GM19240 (cell line): ENCODE results near the gene SLC29A2.
"Not testable (repeated sequence)": the region's sequence is repeated elsewhere in the genome, so short reads cannot be mapped to it uniquely, and the experiment has no call there.

Experiments
- DNase-seq: peaks from one replicate; pipeline ENCODE4 v3.0.0; 2011; ENCODE audit warnings: low spot score; ENCODE audit not compliant: insufficient read length

The SLC29A2 gene

DNA sequence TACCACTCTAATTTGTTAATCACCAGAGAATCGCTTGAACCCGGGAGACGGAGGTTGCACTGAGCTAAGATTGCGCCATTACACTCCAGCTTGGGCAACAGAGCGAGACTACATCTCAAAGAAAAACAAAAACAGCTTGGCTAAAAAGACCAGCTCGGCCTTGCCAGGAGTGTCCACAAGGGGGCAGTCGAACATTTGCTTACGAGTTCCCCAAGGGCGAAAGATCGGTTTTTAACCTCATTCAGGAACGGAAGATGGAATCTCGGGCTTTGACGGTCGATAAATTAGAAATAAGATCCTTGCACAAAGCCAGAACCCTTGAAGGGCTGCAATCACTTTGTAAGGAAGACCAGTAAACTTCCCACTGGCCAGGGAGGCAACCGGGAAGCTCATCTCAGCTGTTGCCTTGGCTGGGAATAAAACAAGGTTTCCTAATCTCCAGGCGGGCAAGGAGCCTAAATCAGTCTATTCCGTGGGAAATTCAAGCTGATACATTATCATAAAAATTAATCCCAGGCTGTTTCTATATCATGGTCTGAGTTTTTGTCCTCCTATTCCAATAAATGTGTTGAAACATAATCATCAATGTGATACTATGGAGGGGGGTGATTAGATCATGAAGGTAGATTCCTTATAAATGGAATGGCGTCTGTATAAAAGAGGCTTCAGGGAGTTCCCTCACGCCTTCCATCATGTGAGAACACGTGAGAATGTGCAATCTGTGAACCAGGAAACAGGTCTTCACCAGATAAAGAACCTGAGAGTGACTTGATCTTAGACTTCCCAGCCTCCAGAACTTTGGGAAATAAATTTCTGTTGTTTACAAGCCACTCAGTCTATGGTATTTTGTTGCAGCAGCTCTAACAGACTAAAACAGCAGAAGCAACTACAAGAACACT, 14.9 kb upstream of the SLC29A2 start:
- DNase-seq: peak; percentile 58

DNA sequence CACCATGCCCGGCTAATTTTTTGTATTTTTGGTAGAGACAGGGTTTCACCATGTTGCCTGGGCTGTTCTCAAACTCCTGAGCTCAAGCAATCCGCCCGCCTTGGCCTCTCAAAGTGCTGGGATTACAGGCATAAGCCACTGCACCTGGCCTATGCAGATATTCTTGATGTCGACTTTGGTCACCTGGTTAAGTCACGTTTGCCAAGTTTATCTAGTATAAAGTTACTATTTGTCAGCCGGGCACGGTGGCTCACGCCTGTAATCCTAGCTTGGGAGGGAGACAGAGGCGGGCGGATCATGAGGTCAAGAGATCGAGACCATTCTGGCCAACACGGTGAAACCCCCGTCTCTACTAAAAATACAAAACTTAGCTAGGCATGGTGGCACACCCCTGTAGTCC, 12.8 kb upstream of the SLC29A2 start:
- DNase-seq: not testable (repeated sequence)

- DNase-seq: not testable (repeated sequence)
These were observed 8.7 kb upstream of the SLC29A2 start for GRCh38 chr11:66380264-66380663.

DNA sequence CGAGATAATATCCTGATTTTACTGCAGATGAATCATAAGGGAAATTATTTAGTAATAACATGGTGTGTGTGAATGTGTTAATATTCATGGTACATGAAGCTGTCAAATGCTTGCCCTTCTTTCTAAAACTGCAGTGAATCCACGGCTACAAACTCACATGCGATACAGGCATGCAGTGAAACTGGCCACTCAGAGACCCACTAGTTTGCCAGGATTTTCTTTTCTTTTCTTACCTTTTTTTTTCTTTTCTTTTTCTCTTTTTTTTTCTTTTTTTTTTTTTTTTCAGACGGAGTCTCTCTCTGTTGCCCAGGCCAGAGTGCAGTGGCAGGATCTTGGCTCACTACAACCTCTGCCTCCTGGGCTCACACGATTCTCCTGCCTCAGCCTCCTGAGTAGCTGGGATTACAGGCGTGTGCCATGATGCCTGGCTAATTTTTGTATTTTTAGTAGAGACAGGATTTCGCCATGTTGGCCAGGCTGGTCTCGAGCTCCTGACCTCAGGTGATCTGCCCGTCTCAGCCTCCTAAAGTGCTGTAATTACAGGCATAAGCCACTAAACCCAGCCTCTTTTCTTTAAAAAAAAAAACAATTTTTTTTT, 2.2 kb upstream of the SLC29A2 start:
- DNase-seq: not testable (repeated sequence)

- DNase-seq: no peak
These were observed 1.7 kb upstream of the SLC29A2 start for GRCh38 chr11:66373265-66373664.

- no peak for DNase-seq
These were observed 2.3 kb downstream of the SLC29A2 start for GRCh38 chr11:66369073-66369894.

GRCh38 chr11:66368484-66368883, 3.1 kb downstream of the SLC29A2 start:
- no peak for DNase-seq

GRCh38 chr11:66367561-66368312, 3.8 kb downstream of the SLC29A2 start:
- no peak for DNase-seq

DNA sequence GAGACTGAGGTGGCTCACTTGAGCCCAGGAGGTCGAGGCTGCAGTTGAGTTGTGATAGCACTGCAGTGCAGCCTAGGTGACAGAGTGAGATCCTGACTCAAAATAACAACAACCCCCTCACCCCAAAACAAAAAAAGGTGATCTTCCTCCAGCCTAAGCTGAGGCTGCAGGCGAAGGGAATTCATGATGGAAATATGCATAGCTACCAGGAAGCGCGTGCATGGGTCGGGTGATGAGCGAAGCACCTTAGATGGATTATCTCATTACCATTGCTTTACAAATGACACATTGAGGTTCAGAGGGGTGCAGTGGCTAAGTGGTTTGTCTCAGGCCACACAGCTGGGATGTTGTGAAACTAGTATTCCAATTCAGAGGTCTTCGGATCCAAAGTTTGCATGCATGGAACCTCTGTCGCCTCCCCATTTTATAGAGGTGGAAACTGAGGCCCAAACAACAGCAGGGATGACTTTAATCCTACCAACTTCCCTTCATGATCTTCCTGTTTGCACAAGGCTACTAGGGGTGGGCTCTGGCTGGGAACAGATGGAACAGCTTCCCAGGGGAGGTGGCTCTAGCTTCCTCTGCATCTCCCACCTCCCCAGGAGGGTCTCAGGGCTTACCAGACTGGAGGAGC, 4.6 kb downstream of the SLC29A2 start:
- DNase-seq: no peak

DNA sequence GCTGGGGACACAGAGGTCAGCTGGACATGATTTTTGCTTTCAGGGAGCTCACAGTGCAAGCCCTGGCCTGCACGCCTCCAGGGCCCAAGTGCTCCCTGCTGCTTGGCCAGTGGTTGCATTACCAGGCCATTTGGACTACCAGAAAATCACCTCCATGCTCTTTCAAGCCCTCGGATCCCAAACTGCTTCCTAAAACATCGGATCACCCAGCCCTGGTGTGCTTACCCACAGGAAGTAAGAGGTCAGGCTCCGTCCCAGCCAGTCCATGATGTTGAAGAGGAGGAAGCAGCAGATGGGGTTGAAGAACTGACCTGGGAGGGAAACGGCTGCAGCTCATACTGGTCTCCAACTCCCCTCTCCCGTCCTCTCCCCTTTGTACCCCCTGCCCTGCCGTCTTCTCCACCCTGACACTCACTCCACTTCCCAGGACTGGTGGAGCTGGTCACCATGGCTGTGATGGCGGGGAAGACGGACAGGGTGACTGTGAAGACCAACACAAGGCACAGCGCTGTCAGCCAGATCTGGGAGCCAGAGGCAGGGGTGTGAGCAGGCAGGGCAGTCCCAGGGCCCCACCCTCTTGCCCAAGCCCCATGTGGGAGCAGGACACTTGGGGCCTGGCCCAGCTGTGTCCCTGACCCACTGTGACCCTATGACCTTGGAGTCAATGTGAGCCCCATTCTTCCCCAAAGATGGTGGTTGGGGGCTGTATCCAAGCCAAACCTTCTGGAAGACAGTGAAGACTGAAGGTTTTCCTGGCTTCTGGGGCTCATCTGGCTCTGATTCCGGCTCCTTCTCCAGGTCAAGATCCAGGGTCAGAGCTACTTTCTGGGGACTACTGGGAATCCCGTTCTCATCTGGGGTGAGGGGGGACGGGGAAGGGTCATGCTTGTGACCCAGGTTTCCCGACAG, 5.6 kb downstream of the SLC29A2 start:
- DNase-seq: no peak

DNA sequence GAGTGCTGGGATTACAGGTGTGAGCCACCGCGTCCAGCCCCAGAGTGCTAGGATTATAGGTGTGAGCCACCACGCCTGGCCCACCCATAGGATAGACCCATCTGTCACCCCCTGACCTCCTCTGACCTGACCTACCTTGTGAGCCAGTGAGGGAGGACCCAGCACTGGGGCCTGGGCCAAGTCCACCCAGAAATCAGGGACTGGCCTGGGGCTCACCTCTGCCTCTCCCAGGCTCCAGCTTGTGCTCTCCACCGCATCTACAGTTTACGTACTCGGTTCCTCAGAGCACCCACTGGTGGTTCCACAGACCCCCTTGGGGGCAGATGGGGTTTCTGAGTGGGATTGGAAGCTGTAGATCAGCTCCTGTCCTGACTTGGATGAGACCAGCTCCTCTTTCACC, 6.4 kb downstream of the SLC29A2 start:
- no peak for DNase-seq

- DNase-seq: peak; percentile 41
These were observed 7.6 kb downstream of the SLC29A2 start for GRCh38 chr11:66363805-66364535.

- no peak for DNase-seq
These were observed 8.4 kb downstream of the SLC29A2 start for GRCh38 chr11:66363187-66363601.

DNA sequence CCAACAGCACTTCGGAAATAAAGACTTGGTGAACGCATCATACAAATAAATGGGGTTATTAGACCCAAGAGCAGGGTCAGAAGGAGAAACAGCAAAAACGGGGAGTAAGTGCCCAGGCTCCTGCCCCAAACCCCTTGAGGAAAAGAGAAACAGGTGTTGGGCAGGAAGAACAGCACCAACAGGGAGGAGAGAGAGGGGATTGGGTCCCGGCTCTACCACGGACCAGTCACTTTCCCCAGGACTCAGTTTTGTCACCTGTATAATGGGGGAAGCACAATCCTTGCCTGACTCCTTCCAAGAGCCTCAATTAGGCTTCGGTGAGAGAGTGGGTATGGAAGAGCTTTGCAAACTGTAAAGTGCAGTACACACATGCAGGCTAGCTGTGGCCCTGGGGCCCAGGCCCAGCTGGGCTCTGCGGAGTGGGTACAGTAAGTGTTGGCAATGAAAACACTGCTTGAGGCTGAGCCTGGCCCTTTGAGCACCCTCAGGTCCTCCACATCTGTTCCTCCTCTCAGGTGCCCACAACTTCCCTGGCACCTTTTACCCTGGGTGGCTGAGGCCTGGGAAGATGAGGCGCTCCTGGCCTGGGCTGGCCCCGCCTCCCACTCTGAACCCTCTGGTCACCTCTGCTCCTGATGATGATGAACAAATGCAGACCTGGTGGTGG, 8.9 kb downstream of the SLC29A2 start:
- no peak for DNase-seq

GRCh38 chr11:66361502-66361941, 10.0 kb downstream of the SLC29A2 start:
- DNase-seq: no peak

GRCh38 chr11:66360406-66361073, 11.0 kb downstream of the SLC29A2 start:
- DNase-seq: no peak

GRCh38 chr11:66359662-66360087, 11.9 kb downstream of the SLC29A2 start:
- no peak for DNase-seq
